K562 (cell line): Measurements from ENCODE around the gene OSCAR. TPM values are rescaled to one million over a fixed set of nuclear protein-coding genes. Genes with fewer than 3 reads are reported as not detected.

ENCODE experiments used
- AFF1 ChIP-seq, 2 experiments: fragments of 450-650 bp; IDR thresholded peaks; 2 replicates each; pipeline ENCODE4 v1.6.1; 2018; ENCODE audit warnings: mild to moderate bottlenecking in 2 of 2, low read depth in 1 of 2; ENCODE audit not compliant: partially characterized antibody in 2 of 2
- CHCHD3 ChIP-seq: fragments of 250-450 bp; sonication (Bioruptor Pico); IDR thresholded peaks from 2 replicates; pipeline ENCODE4 v2.1.2; 2022; ENCODE audit warnings: mild to moderate bottlenecking
- CTCF ChIP-seq, 3 experiments: IDR thresholded peaks in 2 of 3; conservative IDR thresholded peaks in 1 of 3; 2 replicates each; pipeline ENCODE4 v1.5.1; 2011 to 2012; ENCODE audit warnings: low read length in 3 of 3, mild to moderate bottlenecking in 3 of 3, control low read depth in 2 of 3, improper control_type of control experiment in 1 of 3, inconsistent platforms in 1 of 3, low read depth in 1 of 3, mixed read lengths in 1 of 3, moderate library complexity in 1 of 3; ENCODE audit not compliant: insufficient read depth in 2 of 3
- EP300 ChIP-seq: IDR thresholded peaks from 2 replicates; pipeline ENCODE4 v1.6.1; 2012; ENCODE audit warnings: low read length, improper control_type of control experiment
- FOXO4 ChIP-seq: fragments of 450-650 bp; formaldehyde crosslinking; IDR thresholded peaks from 2 replicates; pipeline ENCODE4 v1.4.0; 2020; ENCODE audit warnings: mild to moderate bottlenecking, moderate library complexity
- FOXP1 ChIP-seq: sonication (generic); formaldehyde crosslinking; IDR thresholded peaks from 2 replicates; pipeline ENCODE4 v1.8.0; 2022; ENCODE audit warnings: mild to moderate bottlenecking, missing genetic modification reagents
- LARP7 ChIP-seq: fragments of 450-650 bp; IDR thresholded peaks from 2 replicates; pipeline ENCODE4 v1.6.1; 2016
- MEF2A ChIP-seq: IDR thresholded peaks from 2 replicates; pipeline ENCODE4 v1.6.1; 2011; ENCODE audit warnings: low read depth, mild to moderate bottlenecking, low read length, moderate library complexity; ENCODE audit not compliant: control insufficient read depth
- RBM39 ChIP-seq: fragments of 200-400 bp; formaldehyde crosslinking; optimal IDR thresholded peaks from 2 replicates; pipeline ENCODE3; 2018; ENCODE audit warnings: low read depth, low read length
- RREB1 ChIP-seq: fragments of 250-450 bp; sonication (Bioruptor Pico); IDR thresholded peaks from 2 replicates; pipeline ENCODE4 v1.4.0; 2020
- ZBTB17 ChIP-seq: fragments of 450-650 bp; formaldehyde crosslinking; IDR thresholded peaks from 2 replicates; pipeline ENCODE4 v1.4.0; 2020; ENCODE audit warnings: mild to moderate bottlenecking
- ZFPM2 ChIP-seq: fragments of 250-450 bp; sonication (Bioruptor Pico); IDR thresholded peaks from 2 replicates; pipeline ENCODE4 v1.5.1; 2022; ENCODE audit warnings: mild to moderate bottlenecking
- ZNF24 ChIP-seq: fragments of 450-650 bp; IDR thresholded peaks from 2 replicates; pipeline ENCODE4 v1.6.1; 2016
- ZNF263 ChIP-seq: sonication (generic); formaldehyde crosslinking; IDR thresholded peaks from 2 replicates; pipeline ENCODE4 v1.8.0; 2022; ENCODE audit warnings: mild to moderate bottlenecking, missing genetic modification reagents, borderline replicate concordance
- ZNF76 ChIP-seq: fragments of 250-450 bp; sonication (Bioruptor Pico); IDR thresholded peaks from 2 replicates; pipeline ENCODE4 v1.4.0; 2020; ENCODE audit warnings: mild to moderate bottlenecking, moderate library complexity, borderline replicate concordance
- polyA plus RNA-seq, 8 experiments: library from polyadenylated mRNA; depleted of rRNA in 4 of 8; stranded (reverse) in 5 of 8; unstranded in 3 of 8; fragments of >200 nt; fragmentation: Nextera tagmentation in 2 of 8; fragmentation: Illumina TruSeq in 1 of 8; extraction: Ambion mirVana in 2 of 8; extraction: Trizol in 1 of 8; gene quantifications; 2 replicates each; pipeline versions ENCODE4 v1.2.1 to v1.2.3, GENCODE V29; 2011 to 2014; ENCODE audit warnings: inconsistent platforms in 1 of 8, missing spikeins in 1 of 8
- total RNA-seq, 7 experiments: library from RNA; depleted of rRNA in 6 of 7; stranded (reverse); fragments of >200 nt in 6 of 7; fragmentation: Illumina TruSeq in 2 of 7; extraction: Trizol in 2 of 7; gene quantifications; 2 replicates each; pipeline versions ENCODE4 v1.2.1 to v1.2.3, GENCODE V29; 2011 to 2021; ENCODE audit warnings: low replicate concordance in 1 of 7

The OSCAR gene
- total and polyA plus RNA-seq, 9 of the 15 experiments (the other 6 are each of a cell fraction or from before 2014, with no cell fraction given): 0.09 to 0.62 (median 0.13) TPM; not detected in 5

GRCh38 chr19:54096617-54097106, 3.9 kb downstream of the OSCAR start (continued):
- TF ChIP-seq ZBTB17 (CRISPR knock-in tag) (no peak), CTCF (IDR thresholded peaks at IDR 0.05 in 2 of 3, conservative IDR thresholded peaks at IDR 0.05 in 1 of 3; ENCODE audit: insufficient read depth in 2 of 3, low read depth in 1 of 3, low read length in 3 of 3) (peak; percentile 19 to 48 (median 36); a peak in 3 of 6 replicates), MEF2A (no peak), AFF1 (IDR thresholded peaks at IDR 0.05; ENCODE audit: low read depth in 1 of 2, partially characterized antibody in 2 of 2) (no peak), ZNF263 (CRISPR knock-in tag) (no peak), FOXP1 (CRISPR knock-in tag) (no peak), RREB1 (CRISPR knock-in tag) (no peak), ZFPM2 (CRISPR knock-in tag) (no peak), CHCHD3 (CRISPR knock-in tag) (no peak), LARP7 (peak; percentile 89; the same call in 1 of the 2 replicates), RBM39 (no peak), FOXO4 (CRISPR knock-in tag) (no peak), EP300 (no peak), ZNF24 (no peak), ZNF76 (no peak)
